Activated CD8-positive, alpha-beta T cell treated with anti-CD3 and anti-CD28 coated beads for 36 hours (primary cell): ENCODE data around the gene DUS1L. TPM values are rescaled to one million over a fixed set of nuclear protein-coding genes. Genes with fewer than 3 reads are reported as not detected.

Experiments
- ATAC-seq: fragments of 200-7000 bp; cut with Tn5 transposase; one replicate; pipeline ENCODE4 v1.10.0; 2021; ENCODE audit warnings: mild to moderate bottlenecking, moderate library complexity
- CTCF ChIA-PET: fragments of 350-600 bp; sonication (Branson Sonifier 250); formaldehyde crosslinking; loops from one replicate; lab custom pipeline; 2021; ENCODE audit warnings: antibody characterized with exemption; lab: Charles Lee
- POLR2A ChIA-PET: fragments of 350-600 bp; sonication (Branson Sonifier 250); formaldehyde crosslinking; loops from one replicate; lab custom pipeline; 2021; ENCODE audit warnings: antibody characterized with exemption; lab: Charles Lee
- DNase-seq: peaks from one replicate; pipeline ENCODE4 v3.0.0-alpha.2; 2020
- H3K27ac Mint-ChIP-seq: one replicate; pipeline ENCODE4 v1.8.0; 2021; ENCODE audit warnings: mild to moderate bottlenecking, mixed read lengths
- H3K27me3 Mint-ChIP-seq: one replicate; pipeline ENCODE4 v1.8.0; 2021; ENCODE audit warnings: mixed read lengths
- H3K36me3 Mint-ChIP-seq: one replicate; pipeline ENCODE4 v1.8.0; 2021; ENCODE audit warnings: low read depth, mixed read lengths
- H3K4me1 Mint-ChIP-seq: one replicate; pipeline ENCODE4 v1.8.0; 2021; ENCODE audit warnings: low read depth, mixed read lengths
- H3K4me3 Mint-ChIP-seq: one replicate; pipeline ENCODE4 v1.8.0; 2021; ENCODE audit warnings: mild to moderate bottlenecking, moderate library complexity, mixed read lengths
- H3K9me3 Mint-ChIP-seq: one replicate; pipeline ENCODE4 v1.8.0; 2021; ENCODE audit warnings: mixed read lengths
- intact Hi-C: fragments of 100-400 bp; cut with micrococcal nuclease; formaldehyde crosslinking; loops from one replicate; pipeline ENCODE4 v1.10.0; 2022
- total RNA-seq, 2 experiments: library from RNA; stranded (reverse); gene quantifications; one replicate each; pipeline ENCODE4 v1.2.3, GENCODE V29; 2021
- TF ChIP-seq, protein P1 (sequence below): fragments of 200-600 bp; IDR thresholded peaks from one replicate; pipeline ENCODE4 v1.8.0; 2022; ENCODE audit warnings: antibody characterized with exemption, mild to moderate bottlenecking

The DUS1L gene
- total RNA-seq, 2 experiments from 2014 or later, result 139 to 140 TPM

DNA sequence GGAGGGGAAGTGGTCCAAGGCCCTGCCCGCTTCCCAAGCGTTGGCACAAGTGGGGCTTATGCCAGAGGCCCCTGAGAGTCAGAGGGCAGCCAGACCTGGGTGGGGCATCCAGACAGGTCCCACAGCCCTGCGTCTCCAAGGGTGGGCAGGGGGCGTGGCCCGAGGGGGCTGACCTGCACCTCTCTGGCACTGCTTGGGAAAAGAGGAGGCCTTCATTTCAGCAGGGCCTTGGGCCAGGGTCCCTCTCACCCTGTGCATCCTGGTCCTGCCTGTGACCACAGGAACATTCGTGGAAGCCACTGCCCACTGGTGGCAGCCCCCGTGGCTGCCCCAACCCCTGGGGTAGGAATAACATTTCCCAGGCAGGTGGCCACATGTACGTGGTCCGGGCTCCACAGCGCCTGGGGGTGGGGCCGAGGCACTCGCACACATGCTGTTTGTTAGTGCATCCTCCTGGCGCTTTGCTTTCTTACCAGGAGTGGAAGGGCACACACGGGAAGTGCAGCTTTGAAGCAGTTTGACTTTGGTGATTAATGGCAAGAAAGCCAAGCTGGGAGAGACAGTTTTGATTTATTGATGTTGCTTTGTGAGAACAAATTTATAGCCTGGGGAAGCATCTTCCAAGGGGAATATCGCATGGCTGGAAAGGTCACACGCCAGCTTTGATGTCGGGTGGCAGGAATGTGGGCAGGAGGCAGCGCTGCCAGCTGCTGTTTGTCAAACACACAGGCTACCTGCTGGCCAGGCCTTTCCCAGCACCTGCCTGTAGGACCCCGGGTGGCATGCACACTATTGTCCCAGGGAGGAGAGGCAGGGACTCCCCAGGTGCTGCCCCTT, 47.2 kb downstream of the DUS1L start:
- intact Hi-C loops, result no loop called here
- no peak overlapping the region for H3K4me3 Mint-ChIP-seq
- H3K9me3 Mint-ChIP-seq, result no peaks in the 10 kb centered on the region
- peaks cover 8% of the 10 kb centered on the region for H3K4me1 Mint-ChIP-seq
- H3K27ac Mint-ChIP-seq, result no peak overlapping the region
- H3K36me3 Mint-ChIP-seq, result peaks cover 5% of the 10 kb centered on the region
- TF ChIP-seq, protein P1, sequence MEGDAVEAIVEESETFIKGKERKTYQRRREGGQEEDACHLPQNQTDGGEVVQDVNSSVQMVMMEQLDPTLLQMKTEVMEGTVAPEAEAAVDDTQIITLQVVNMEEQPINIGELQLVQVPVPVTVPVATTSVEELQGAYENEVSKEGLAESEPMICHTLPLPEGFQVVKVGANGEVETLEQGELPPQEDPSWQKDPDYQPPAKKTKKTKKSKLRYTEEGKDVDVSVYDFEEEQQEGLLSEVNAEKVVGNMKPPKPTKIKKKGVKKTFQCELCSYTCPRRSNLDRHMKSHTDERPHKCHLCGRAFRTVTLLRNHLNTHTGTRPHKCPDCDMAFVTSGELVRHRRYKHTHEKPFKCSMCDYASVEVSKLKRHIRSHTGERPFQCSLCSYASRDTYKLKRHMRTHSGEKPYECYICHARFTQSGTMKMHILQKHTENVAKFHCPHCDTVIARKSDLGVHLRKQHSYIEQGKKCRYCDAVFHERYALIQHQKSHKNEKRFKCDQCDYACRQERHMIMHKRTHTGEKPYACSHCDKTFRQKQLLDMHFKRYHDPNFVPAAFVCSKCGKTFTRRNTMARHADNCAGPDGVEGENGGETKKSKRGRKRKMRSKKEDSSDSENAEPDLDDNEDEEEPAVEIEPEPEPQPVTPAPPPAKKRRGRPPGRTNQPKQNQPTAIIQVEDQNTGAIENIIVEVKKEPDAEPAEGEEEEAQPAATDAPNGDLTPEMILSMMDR, result no peak
- DNase-seq (no peak), ATAC-seq (no peak)
- POLR2A ChIA-PET, result interaction anchor here (1.5 kb wide), 1 partner anchor 59 kb away, joined by 3 read pairs; no protein-coding TSS in a partner anchor
- no peaks in the 10 kb centered on the region for H3K27me3 Mint-ChIP-seq
- CTCF ChIA-PET, result interaction anchor here (1.1 to 6.5 kb wide), 6 partner anchors 12 to 127 kb away, joined by 3 to 121 read pairs (median 14); partner anchors contain the start of genes DCXR, NOTUM and RAC3

DNA sequence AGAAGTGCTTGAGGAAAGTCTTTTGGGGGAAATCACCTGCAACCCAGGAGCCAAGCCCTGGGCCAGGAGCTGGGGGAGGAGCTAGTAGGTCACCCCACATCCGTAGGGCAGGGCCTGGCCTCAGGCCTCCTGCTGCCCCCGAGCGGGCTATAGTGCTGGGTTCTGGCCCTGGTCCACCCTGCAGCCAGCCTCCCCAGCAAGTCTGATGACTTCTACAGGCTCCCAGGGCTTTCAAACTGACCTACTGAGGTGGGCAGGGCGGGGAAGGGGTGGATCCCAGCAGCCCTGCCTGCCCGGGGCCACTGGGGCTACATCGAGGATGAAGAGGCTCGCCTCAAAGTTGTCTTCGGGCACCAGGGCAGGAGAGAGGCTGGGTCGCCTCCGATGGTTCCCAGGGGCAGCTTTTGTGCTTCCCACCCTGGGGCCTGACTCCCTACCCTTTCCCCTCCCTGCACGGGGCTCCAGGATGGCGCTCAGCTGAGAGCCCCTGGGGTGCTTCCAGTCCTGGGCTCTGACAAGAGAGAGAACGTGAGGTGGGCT, 47.9 kb downstream of the DUS1L start:
- no peaks in the 10 kb centered on the region for H3K27me3 Mint-ChIP-seq
- intact Hi-C loops, result no loop called here

GRCh38 chr17:82016875-82017459, 48.6 kb downstream of the DUS1L start:
- ChIA-PET CTCF (interaction anchor here (1.2 to 2.1 kb wide), 2 partner anchors 35 to 57 kb away, joined by 3 to 14 read pairs; partner anchors contain the start of gene NOTUM), POLR2A (interaction anchor here (1.0 kb wide), 1 partner anchor 38 kb away, joined by 4 read pairs; no protein-coding TSS in a partner anchor)
- intact Hi-C loops, result no loop called here
- Mint-ChIP-seq H3K36me3 (peaks cover 5% of the 10 kb centered on the region), H3K4me1 (peaks cover 8% of the 10 kb centered on the region), H3K27me3 (no peaks in the 10 kb centered on the region), H3K27ac (no peak overlapping the region), H3K4me3 (no peak overlapping the region), H3K9me3 (no peaks in the 10 kb centered on the region)
- DNase-seq, result no peak
- ATAC-seq, result no peak
- TF ChIP-seq, protein P1, result no peak

More for the DNA sequence above, 47.9 kb downstream of the DUS1L start:
- CTCF ChIA-PET, result interaction anchor here (1.9 to 2.1 kb wide), 2 partner anchors 21 to 58 kb away, joined by 6 to 14 read pairs; partner anchors contain the start of genes DCXR and NOTUM
- TF ChIP-seq, protein P1, result no peak
- POLR2A ChIA-PET, result no interaction called here
- Mint-ChIP-seq H3K4me3 (no peak overlapping the region), H3K36me3 (peaks cover 5% of the 10 kb centered on the region), H3K4me1 (peaks cover 8% of the 10 kb centered on the region), H3K27ac (no peak overlapping the region), H3K9me3 (no peaks in the 10 kb centered on the region)
- ATAC-seq (no peak), DNase-seq (no peak)

DNA sequence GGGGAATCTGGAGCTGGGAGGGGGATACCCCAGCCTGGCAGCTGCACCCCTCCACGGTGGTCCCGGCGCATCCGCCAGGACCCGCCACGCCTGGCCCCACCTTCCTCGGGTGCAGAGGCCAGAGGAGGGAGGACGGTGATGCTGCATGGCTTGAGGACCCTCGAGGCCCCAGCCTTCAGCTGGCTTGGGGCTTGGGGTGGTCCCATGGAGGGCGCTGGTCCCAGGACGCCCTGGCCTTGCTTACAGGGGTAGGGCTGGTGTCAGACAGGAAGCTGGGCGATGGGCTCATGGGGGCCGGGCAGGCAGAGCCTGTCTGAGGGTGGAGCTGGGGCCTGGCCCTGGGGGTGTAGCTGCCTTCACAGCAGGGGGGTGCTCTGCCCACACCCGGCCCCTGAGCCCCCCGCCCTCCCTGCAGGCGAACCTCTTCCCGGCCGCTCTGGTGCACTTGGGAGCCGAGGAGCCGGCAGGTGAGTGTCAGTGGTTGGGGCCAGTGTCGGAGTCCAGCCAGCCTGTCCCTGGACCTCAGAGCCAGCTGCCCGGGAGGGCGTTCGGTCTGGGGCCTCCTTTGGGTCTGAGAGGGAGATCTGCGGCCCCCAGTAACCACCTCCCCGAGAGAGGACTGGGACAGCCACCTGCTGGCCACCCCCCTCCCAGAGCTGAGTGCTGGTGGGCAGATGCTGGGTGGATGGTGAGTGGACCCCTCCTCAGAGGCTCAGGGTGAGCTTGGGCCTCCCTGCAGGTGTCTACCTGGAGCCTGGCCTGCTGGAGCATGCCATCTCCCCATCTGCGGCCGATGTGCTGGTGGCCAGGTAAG, 49.3 kb downstream of the DUS1L start:
- DNase-seq (no peak), ATAC-seq (no peak)
- no peaks in the 10 kb centered on the region for H3K9me3 Mint-ChIP-seq
- no peak overlapping the region for H3K4me3 Mint-ChIP-seq
- peaks cover 3% of the 10 kb centered on the region for H3K36me3 Mint-ChIP-seq
- ChIA-PET POLR2A (interaction anchor here (1.0 kb wide), 1 partner anchor 37 kb away, joined by 4 read pairs; no protein-coding TSS in a partner anchor), CTCF (interaction anchor here (1.2 to 2.1 kb wide), 2 partner anchors 34 to 56 kb away, joined by 3 to 14 read pairs; partner anchors contain the start of gene NOTUM)
- TF ChIP-seq, protein P1, result no peak
- H3K27ac Mint-ChIP-seq, result no peak overlapping the region
- H3K4me1 Mint-ChIP-seq, result peaks cover 4% of the 10 kb centered on the region
- intact Hi-C loops, result no loop called here
- H3K27me3 Mint-ChIP-seq, result no peaks in the 10 kb centered on the region
